Esophagus squamous epithelium (tissue), 4 donors: Measurements from ENCODE around the gene PRPS2.

ENCODE experiments used
- POLR2A ChIP-seq, 4 donors: fragments of 450-650 bp; IDR thresholded peaks; one replicate each; pipeline ENCODE4 v1.6.1; 2017; ENCODE audit warnings: antibody characterized with exemption in 4 of 4, mild to moderate bottlenecking in 4 of 4, moderate library complexity in 3 of 4
- TF ChIP-seq, protein P1 (sequence below), 6 experiments: fragments of 450-650 bp in 4 of 6; fragments of 200-600 bp in 2 of 6; sonication (generic) in 2 of 6; IDR thresholded peaks; one replicate each; pipeline ENCODE4 v1.5.1; 2016 to 2019; ENCODE audit warnings: antibody characterized with exemption in 6 of 6, mild to moderate bottlenecking in 4 of 6, moderate library complexity in 4 of 6

DNA sequence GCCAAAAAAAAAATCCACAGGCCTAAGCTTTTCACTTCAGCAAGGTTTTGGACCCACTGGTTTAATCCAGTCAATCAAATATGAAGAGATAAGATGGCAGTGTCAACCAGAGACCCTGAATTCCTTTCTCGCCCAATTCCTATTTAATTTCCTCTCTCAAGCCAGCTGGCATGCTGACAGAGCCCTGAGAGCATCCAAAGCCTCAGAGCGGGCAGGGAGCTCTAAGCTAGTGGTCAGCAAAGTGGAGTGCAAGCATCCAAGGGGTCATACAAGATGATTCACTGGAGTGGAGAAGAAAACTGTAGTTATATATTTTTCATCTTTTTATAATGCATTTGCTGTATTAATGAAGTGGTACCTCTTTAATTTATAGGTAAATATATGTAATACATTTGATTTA, 37.8 kb upstream of the PRPS2 start:
- no peak for TF ChIP-seq POLR2A (IDR thresholded peaks at IDR 0.05)
- TF ChIP-seq, protein P1, sequence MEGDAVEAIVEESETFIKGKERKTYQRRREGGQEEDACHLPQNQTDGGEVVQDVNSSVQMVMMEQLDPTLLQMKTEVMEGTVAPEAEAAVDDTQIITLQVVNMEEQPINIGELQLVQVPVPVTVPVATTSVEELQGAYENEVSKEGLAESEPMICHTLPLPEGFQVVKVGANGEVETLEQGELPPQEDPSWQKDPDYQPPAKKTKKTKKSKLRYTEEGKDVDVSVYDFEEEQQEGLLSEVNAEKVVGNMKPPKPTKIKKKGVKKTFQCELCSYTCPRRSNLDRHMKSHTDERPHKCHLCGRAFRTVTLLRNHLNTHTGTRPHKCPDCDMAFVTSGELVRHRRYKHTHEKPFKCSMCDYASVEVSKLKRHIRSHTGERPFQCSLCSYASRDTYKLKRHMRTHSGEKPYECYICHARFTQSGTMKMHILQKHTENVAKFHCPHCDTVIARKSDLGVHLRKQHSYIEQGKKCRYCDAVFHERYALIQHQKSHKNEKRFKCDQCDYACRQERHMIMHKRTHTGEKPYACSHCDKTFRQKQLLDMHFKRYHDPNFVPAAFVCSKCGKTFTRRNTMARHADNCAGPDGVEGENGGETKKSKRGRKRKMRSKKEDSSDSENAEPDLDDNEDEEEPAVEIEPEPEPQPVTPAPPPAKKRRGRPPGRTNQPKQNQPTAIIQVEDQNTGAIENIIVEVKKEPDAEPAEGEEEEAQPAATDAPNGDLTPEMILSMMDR (IDR thresholded peaks at IDR 0.05): no peak
